GM19328 (cell line): Measurements from ENCODE around the gene ACOX3.
"Not testable (repeated sequence)": the region's sequence is repeated elsewhere in the genome, so short reads cannot be mapped to it uniquely, and the experiment has no call there.

Experiments used
- ATAC-seq: cut with Tn5 transposase; IDR thresholded peaks from one replicate; pipeline ENCODE4 v1.9.1; 2021; ENCODE audit warnings: mild to moderate bottlenecking, moderate library complexity; ENCODE audit not compliant: unreplicated experiment

The ACOX3 gene

GRCh38 chr4:8407756-8408155 lies 32.8 kb downstream of the ACOX3 start:
- no peak for ATAC-seq

- ATAC-seq = no peak
These were observed 33.2 kb downstream of the ACOX3 start for GRCh38 chr4:8407316-8407715.

- ATAC-seq = not testable (repeated sequence)
These were observed 33.6 kb downstream of the ACOX3 start for GRCh38 chr4:8406887-8407286.

GRCh38 chr4:8405516-8405875 lies 35.0 kb downstream of the ACOX3 start:
- ATAC-seq = no peak

GRCh38 chr4:8404791-8405515 lies 35.6 kb downstream of the ACOX3 start:
- no peak for ATAC-seq

GRCh38 chr4:8403976-8404375 lies 36.5 kb downstream of the ACOX3 start:
- no peak for ATAC-seq

GRCh38 chr4:8403173-8403753 lies 37.3 kb downstream of the ACOX3 start:
- ATAC-seq = no peak

GRCh38 chr4:8402640-8403039 lies 37.9 kb downstream of the ACOX3 start:
- no peak for ATAC-seq

GRCh38 chr4:8402181-8402597 lies 38.3 kb downstream of the ACOX3 start:
- no peak for ATAC-seq

- no peak for ATAC-seq
These were observed 38.9 kb downstream of the ACOX3 start for GRCh38 chr4:8401665-8402064.

GRCh38 chr4:8400632-8401325 lies 39.7 kb downstream of the ACOX3 start:
- no peak for ATAC-seq

- no peak for ATAC-seq
These were observed 41.2 kb downstream of the ACOX3 start for GRCh38 chr4:8399298-8399697.

GRCh38 chr4:8398347-8398746 lies 42.2 kb downstream of the ACOX3 start:
- ATAC-seq = no peak

GRCh38 chr4:8396762-8397406 lies 43.6 kb downstream of the ACOX3 start:
- no peak for ATAC-seq

- ATAC-seq = no peak
These were observed 44.8 kb downstream of the ACOX3 start for GRCh38 chr4:8395504-8396296.

- ATAC-seq = no peak
These were observed 45.7 kb downstream of the ACOX3 start for GRCh38 chr4:8394806-8395205.

- no peak for ATAC-seq
These were observed 46.4 kb downstream of the ACOX3 start for GRCh38 chr4:8394061-8394519.

- no peak for ATAC-seq
These were observed 46.9 kb downstream of the ACOX3 start for GRCh38 chr4:8393593-8394038.

- ATAC-seq = no peak
These were observed 47.8 kb downstream of the ACOX3 start for GRCh38 chr4:8392591-8393190.

- peak; percentile 67 for ATAC-seq
These were observed 48.6 kb downstream of the ACOX3 start for GRCh38 chr4:8391972-8392371.
